ENCODE results near the gene EYS. TPM values are rescaled to one million over a fixed set of nuclear protein-coding genes. Genes with fewer than 3 reads are reported as not detected.

EYS gene
- total RNA-seq, 1 experiment from 2014 or later = not detected

GRCh38 chr6:65004283-65004682 is 702.7 kb downstream of the EYS start:
- peaks cover 0 to 4% of the 10 kb centered on the region in 2 experiments; a peak in 2 of 4 replicates for H3K9me3 ChIP-seq (ENCODE audit: control insufficient read depth in 1 of 2, insufficient read depth in 1 of 2, low read depth in 1 of 2, low read length in 2 of 2)
- no peaks in the 10 kb centered on the region for H3K27me3 ChIP-seq (ENCODE audit: insufficient read depth, low read length)
- intact Hi-C loops (cut with micrococcal nuclease) = no loop called here
- DNase-seq (ENCODE audit: low read depth, low spot score) (no peak), ATAC-seq (no peak)
- no peak overlapping the region for H3K9ac ChIP-seq (ENCODE audit: low read length)
- H3K27ac ChIP-seq (ENCODE audit: low read depth, low read length) = no peak overlapping the region
- H3K9me2 ChIP-seq (ENCODE audit: insufficient read depth) = no peaks in the 10 kb centered on the region
- H3K4me2 ChIP-seq (ENCODE audit: low read length) = no peak overlapping the region
- CTCF ChIA-PET = no interaction called here
- TF ChIP-seq ZBTB33 (IDR thresholded peaks at IDR 0.05; ENCODE audit: extremely low read depth, insufficient replicate concordance, low read length) (no peak), SP1 (IDR thresholded peaks at IDR 0.05; ENCODE audit: low read depth) (no peak), ZFX (IDR thresholded peaks at IDR 0.05) (no peak), POLR2A (IDR thresholded peaks at IDR 0.05; ENCODE audit: borderline replicate concordance, extremely low read depth, insufficient read depth, insufficient read length) (no peak), YY1 (IDR thresholded peaks at IDR 0.05; ENCODE audit: extremely low read depth, insufficient replicate concordance, low read depth, low read length) (no peak), TCF7L2 (IDR thresholded peaks at IDR 0.05; ENCODE audit: borderline replicate concordance, extremely low read depth, insufficient read depth, insufficient read length) (no peak), EZH2phosphoT487 (IDR thresholded peaks at IDR 0.05; ENCODE audit: borderline replicate concordance) (no peak), FOSL1 (IDR thresholded peaks at IDR 0.05; ENCODE audit: low read depth) (no peak), RAD21 (IDR thresholded peaks at IDR 0.05; ENCODE audit: low read depth) (no peak), CBX3 (IDR thresholded peaks at IDR 0.05; ENCODE audit: low read depth) (no peak), SRF (IDR thresholded peaks at IDR 0.05; ENCODE audit: low read depth) (no peak), ATF3 (IDR thresholded peaks at IDR 0.05) (no peak), ELF1 (IDR thresholded peaks at IDR 0.05; ENCODE audit: borderline replicate concordance, low read depth) (no peak), SIN3A (IDR thresholded peaks at IDR 0.05; ENCODE audit: low read depth) (no peak), ZNF274 (IDR thresholded peaks at IDR 0.05; ENCODE audit: low read depth, low read length) (no peak), EGR1 (IDR thresholded peaks at IDR 0.05; ENCODE audit: low read depth) (no peak), CTCF (IDR thresholded peaks at IDR 0.05 in 2 of 3, conservative IDR thresholded peaks at IDR 0.05 in 1 of 3; ENCODE audit: borderline replicate concordance in 1 of 3, insufficient read depth in 1 of 3, low read depth in 2 of 3, low read length in 2 of 3) (no peak), EZH2 (IDR thresholded peaks at IDR 0.05) (no peak), CEBPB (IDR thresholded peaks at IDR 0.05; ENCODE audit: low read depth) (no peak), REST (IDR thresholded peaks at IDR 0.05; ENCODE audit: low read depth) (no peak)
- no peak overlapping the region for H2AFZ ChIP-seq (ENCODE audit: low read depth, low read length, poor library complexity, severe bottlenecking)
- no peaks in the 10 kb centered on the region for H3K79me2 ChIP-seq (ENCODE audit: insufficient read depth, low read length)
- no peaks in the 10 kb centered on the region for H4K20me1 ChIP-seq (ENCODE audit: insufficient read depth)
- no peaks in the 10 kb centered on the region for H3K36me3 ChIP-seq (ENCODE audit: control insufficient read depth in 1 of 2, insufficient read depth in 2 of 2, low read length in 2 of 2)
- no TSS peak for BruUV-seq (replicated peaks)
- no peak overlapping the region for H3K4me3 ChIP-seq (replicated peaks in 1 of 2; ENCODE audit: low read depth in 1 of 2, low read length in 2 of 2)
- RAD21 ChIA-PET (ENCODE audit: low non-redundant PET in 1 of 2, low total read pairs in 2 of 2, uncharacterized antibody in 2 of 2, unreplicated experiment in 2 of 2) = no interaction called here
- no peaks in the 10 kb centered on the region for H3K4me1 ChIP-seq (ENCODE audit: control insufficient read depth in 1 of 2, insufficient read depth in 2 of 2, low read length in 2 of 2)
- POLR2A ChIA-PET = no interaction called here
